Hepatocyte (in vitro differentiated cells): Measurements from ENCODE around the gene NOS1AP. TPM values are rescaled to one million over a fixed set of nuclear protein-coding genes. Genes with fewer than 3 reads are reported as not detected.

Experiments used
- DNase-seq: peaks from one replicate; pipeline ENCODE4 v3.0.0-alpha.2; 2016; ENCODE audit warnings: low spot score
- H2AFZ ChIP-seq: fragments of 200-600 bp; sonication (generic); 2 replicates; pipeline ENCODE4 v1.6.0; 2016; ENCODE audit warnings: antibody characterized with exemption, mild to moderate bottlenecking
- H3K27ac ChIP-seq: fragments of 200-600 bp; sonication (generic); 2 replicates; pipeline ENCODE4 v1.5.1; 2016; ENCODE audit warnings: mild to moderate bottlenecking
- H3K27me3 ChIP-seq: fragments of 200-600 bp; sonication (generic); 2 replicates; pipeline ENCODE4 v1.6.1; 2016
- H3K36me3 ChIP-seq: fragments of 200-600 bp; sonication (generic); replicated peaks from 2 replicates; pipeline ENCODE4 v1.5.1; 2016; ENCODE audit warnings: low read depth; ENCODE audit not compliant: insufficient read depth
- H3K4me1 ChIP-seq: fragments of 200-600 bp; sonication (generic); 2 replicates; pipeline ENCODE4 v1.5.1; 2016; ENCODE audit warnings: mild to moderate bottlenecking, moderate library complexity; ENCODE audit not compliant: insufficient read depth
- H3K4me2 ChIP-seq: fragments of 200-600 bp; sonication (generic); 2 replicates; pipeline ENCODE4 v1.6.0; 2016
- H3K4me3 ChIP-seq: fragments of 200-600 bp; sonication (generic); 2 replicates; pipeline ENCODE4 v1.5.1; 2016; ENCODE audit warnings: mild to moderate bottlenecking
- H3K79me2 ChIP-seq: fragments of 200-600 bp; sonication (generic); 2 replicates; pipeline ENCODE4 v1.6.0; 2017; ENCODE audit warnings: mild to moderate bottlenecking
- H3K9me2 ChIP-seq: fragments of 200-600 bp; sonication (generic); replicated peaks from 2 replicates; pipeline ENCODE4 v1.6.0; 2017; ENCODE audit warnings: mild to moderate bottlenecking; ENCODE audit not compliant: insufficient read depth
- H3K9me3 ChIP-seq: fragments of 200-600 bp; sonication (generic); 2 replicates; pipeline ENCODE4 v1.5.1; 2016; ENCODE audit warnings: low read depth, mild to moderate bottlenecking
- H4K20me1 ChIP-seq: fragments of 200-600 bp; sonication (generic); 2 replicates; pipeline ENCODE4 v1.6.0; 2016; ENCODE audit warnings: mild to moderate bottlenecking; ENCODE audit not compliant: insufficient read depth, poor library complexity, severe bottlenecking
- CTCF ChIP-seq: fragments of 200-600 bp; sonication (generic); IDR thresholded peaks from 2 replicates; pipeline ENCODE4 v1.5.1; 2016; ENCODE audit warnings: antibody characterized with exemption, mild to moderate bottlenecking; ENCODE audit not compliant: poor library complexity
- EZH2 ChIP-seq: fragments of 200-600 bp; sonication (generic); IDR thresholded peaks from 2 replicates; pipeline ENCODE4 v1.6.1; 2016; ENCODE audit warnings: antibody characterized with exemption, mild to moderate bottlenecking, borderline replicate concordance
- EZH2phosphoT487 ChIP-seq: fragments of 200-600 bp; sonication (generic); IDR thresholded peaks from one replicate; pipeline ENCODE4 v1.6.1; 2018; ENCODE audit warnings: antibody characterized with exemption, mild to moderate bottlenecking, low read depth, moderate library complexity; ENCODE audit not compliant: unreplicated experiment, severe bottlenecking
- WGBS: methylation state at CpG from one replicate; pipeline ENCODE4 v1.1.6; 2016; ENCODE audit warnings: low lambda C conversion rate; ENCODE audit errors: missing lambda C conversion rate; 5-methylcytosine and 5-hydroxymethylcytosine counted together
- polyA plus RNA-seq: library from polyadenylated mRNA; unstranded; fragments of >200 nt; fragmentation: Nextera tagmentation; extraction: Ambion mirVana; gene quantifications from 2 replicates; pipeline ENCODE4 v1.2.1, GENCODE V29; 2016
- total RNA-seq: library from RNA; depleted of rRNA; stranded (reverse); fragments of >200 nt; gene quantifications from 2 replicates; pipeline ENCODE4 v1.2.3, GENCODE V29; 2014

The NOS1AP gene
- total and polyA plus RNA-seq, 2 experiments from 2014 or later = 0.97 to 4.4 TPM

GRCh38 chr1:162026881-162027280 is 42.6 kb upstream of the NOS1AP start:
- TF ChIP-seq CTCF (no peak), EZH2phosphoT487 (no peak)
- H3K9me2 ChIP-seq = no peaks in the 10 kb centered on the region
- H3K4me1 ChIP-seq = no peaks in the 10 kb centered on the region
- no peak overlapping the region for H3K4me2 ChIP-seq
- H3K27me3 ChIP-seq = peaks cover 19% of the 10 kb centered on the region
- H3K79me2 ChIP-seq = no peaks in the 10 kb centered on the region
- no peak for DNase-seq
- no peaks in the 10 kb centered on the region for H3K9me3 ChIP-seq
- no peak overlapping the region for H3K27ac ChIP-seq
- no peak overlapping the region for H2AFZ ChIP-seq
- no peak overlapping the region for H3K4me3 ChIP-seq
- no peaks in the 10 kb centered on the region for H4K20me1 ChIP-seq
- WGBS = 86% methylated on average over 2 of the region's 2 CpGs
- no peaks in the 10 kb centered on the region for H3K36me3 ChIP-seq

- Histone ChIP-seq H2AFZ (no peak overlapping the region), H3K4me1 (no peaks in the 10 kb centered on the region), H3K36me3 (no peaks in the 10 kb centered on the region), H3K27ac (no peak overlapping the region), H3K9me2 (no peaks in the 10 kb centered on the region), H3K27me3 (peaks cover 19% of the 10 kb centered on the region), H3K4me2 (no peak overlapping the region), H3K4me3 (no peak overlapping the region), H3K9me3 (no peaks in the 10 kb centered on the region), H3K79me2 (no peaks in the 10 kb centered on the region), H4K20me1 (no peaks in the 10 kb centered on the region)
- no peak for DNase-seq
- 87% methylated on average over 6 of the region's 6 CpGs for WGBS
- TF ChIP-seq EZH2phosphoT487 (no peak), EZH2 (no peak), CTCF (no peak)
Measured at GRCh38 chr1:162028726-162029125, 40.8 kb upstream of the NOS1AP start.

- Histone ChIP-seq H3K27me3 (peaks cover 23% of the 10 kb centered on the region), H3K9me2 (no peaks in the 10 kb centered on the region), H2AFZ (no peak overlapping the region), H3K36me3 (no peaks in the 10 kb centered on the region), H3K4me2 (no peak overlapping the region), H3K4me3 (no peak overlapping the region), H3K4me1 (no peaks in the 10 kb centered on the region), H3K9me3 (no peaks in the 10 kb centered on the region), H4K20me1 (no peaks in the 10 kb centered on the region), H3K27ac (no peak overlapping the region), H3K79me2 (no peaks in the 10 kb centered on the region)
- no peak for DNase-seq
- no peak for TF ChIP-seq EZH2
- TF ChIP-seq CTCF = no peak
- no peak for TF ChIP-seq EZH2phosphoT487
- 65% methylated on average over 4 of the region's 4 CpGs for whole genome bisulfite sequencing
Measured at GRCh38 chr1:162029157-162029556, 40.3 kb upstream of the NOS1AP start.

- Histone ChIP-seq H3K36me3 (no peaks in the 10 kb centered on the region), H3K4me3 (no peak overlapping the region), H2AFZ (no peak overlapping the region), H3K27ac (no peak overlapping the region), H3K79me2 (no peaks in the 10 kb centered on the region), H3K9me3 (no peaks in the 10 kb centered on the region), H3K27me3 (peaks cover 24% of the 10 kb centered on the region), H3K4me1 (no peaks in the 10 kb centered on the region), H3K4me2 (no peak overlapping the region), H3K9me2 (no peaks in the 10 kb centered on the region), H4K20me1 (no peaks in the 10 kb centered on the region)
- TF ChIP-seq EZH2 (no peak), CTCF (no peak), EZH2phosphoT487 (no peak)
- 88% methylated on average over 3 of the region's 3 CpGs for WGBS
- DNase-seq = no peak
Measured at GRCh38 chr1:162030759-162031280, 38.7 kb upstream of the NOS1AP start.
